Endothelial cell of umbilical vein (primary cell): ENCODE data around the gene MXD4. TPM values are rescaled to one million over a fixed set of nuclear protein-coding genes. Genes with fewer than 3 reads are reported as not detected.

ENCODE experiments used
- BruUV-seq: library from RNA; stranded (reverse); fragments of 400-500 nt; replicated peaks from 2 replicates; lab custom pipeline; 2021; lab: Mats Ljungman, UMichigan
- CTCF ChIA-PET: fragments of 300-600, 350-600 bp; sonication (Branson Sonifier 250); formaldehyde crosslinking; loops from one replicate; lab custom pipeline; 2021; ENCODE audit warnings: antibody characterized with exemption, inconsistent platforms; lab: Charles Lee
- POLR2A ChIA-PET: fragments of 300-600, 350-600 bp; sonication (Branson Sonifier 250); formaldehyde crosslinking; loops from one replicate; lab custom pipeline; 2021; ENCODE audit warnings: antibody characterized with exemption, inconsistent platforms; lab: Charles Lee
- DNase-seq: peaks from one replicate; pipeline ENCODE4 v3.0.0-alpha.2; 2011; ENCODE audit warnings: low read depth, low spot score
- FAIRE-seq: peaks from 2 replicates; lab custom pipeline; 2011; peaks lifted over from hg19 to GRCh38; lab: Jason Lieb, UNC
- H2AFZ ChIP-seq: 2 replicates; pipeline ENCODE4 v1.6.0; 2012; ENCODE audit warnings: low read depth, low read length, control low read depth, inconsistent platforms
- H3K27ac ChIP-seq: 2 replicates; pipeline ENCODE4 v1.5.1; 2011; ENCODE audit warnings: low read depth, mild to moderate bottlenecking, control low read depth, low read length, moderate library complexity; ENCODE audit not compliant: insufficient read depth
- H3K27me3 ChIP-seq, 2 experiments: 2 replicates each; pipeline versions ENCODE4 v1.6.0 to v1.6.1; 2011; ENCODE audit warnings: low read length in 2 of 2, mixed read lengths in 1 of 2; ENCODE audit not compliant: control insufficient read depth in 2 of 2, insufficient read depth in 2 of 2
- H3K36me3 ChIP-seq, 2 experiments: 2 replicates in 1 of 2; 3 replicates in 1 of 2; pipeline ENCODE4 v1.5.1; 2011; ENCODE audit warnings: low read length in 2 of 2, mild to moderate bottlenecking in 1 of 2, moderate library complexity in 1 of 2; ENCODE audit not compliant: control insufficient read depth in 2 of 2, insufficient read depth in 2 of 2; ENCODE audit errors: extremely low read depth in 1 of 2
- H3K4me1 ChIP-seq: 3 replicates; pipeline ENCODE4 v1.5.1; 2011; ENCODE audit warnings: mild to moderate bottlenecking, low read length; ENCODE audit not compliant: control insufficient read depth, insufficient read depth; ENCODE audit errors: extremely low read depth
- H3K4me2 ChIP-seq: 2 replicates; pipeline ENCODE4 v1.6.1; 2011; ENCODE audit warnings: low read length, control low read depth, mixed read lengths; ENCODE audit not compliant: insufficient read depth
- H3K4me3 ChIP-seq, 3 experiments: fragments of 200-600 bp in 1 of 3; sonication (generic), shearing (Covaris generic) in 1 of 3; replicated peaks in 1 of 3; 2 replicates each; pipeline ENCODE4 v1.5.1; 2011 to 2016; ENCODE audit warnings: control low read depth in 3 of 3, low read length in 3 of 3, mild to moderate bottlenecking in 2 of 3, inconsistent platforms in 1 of 3, low read depth in 1 of 3, moderate library complexity in 1 of 3; ENCODE audit not compliant: insufficient read depth in 1 of 3
- H3K79me2 ChIP-seq: 2 replicates; pipeline ENCODE4 v1.6.0; 2012; ENCODE audit warnings: low read length, inconsistent platforms; ENCODE audit not compliant: control insufficient read depth, insufficient read depth
- H3K9ac ChIP-seq: replicated peaks from 2 replicates; pipeline ENCODE3; 2011; ENCODE audit warnings: low read length, control low read depth; ENCODE audit not compliant: insufficient read depth; ENCODE audit errors: extremely low read depth
- H3K9me1 ChIP-seq: replicated peaks from 3 replicates; pipeline ENCODE4 v1.6.0; 2011; ENCODE audit warnings: mild to moderate bottlenecking, low read length; ENCODE audit not compliant: control insufficient read depth, insufficient read depth; ENCODE audit errors: extremely low read depth
- H3K9me3 ChIP-seq: replicated peaks from 2 replicates; pipeline ENCODE4 v1.5.1; 2012; ENCODE audit warnings: low read length, inconsistent platforms; ENCODE audit not compliant: control insufficient read depth, insufficient read depth
- H4K20me1 ChIP-seq: replicated peaks from 2 replicates; pipeline ENCODE3; 2011; ENCODE audit warnings: mild to moderate bottlenecking, low read length; ENCODE audit not compliant: control insufficient read depth, insufficient read depth; ENCODE audit errors: extremely low read depth
- CTCF ChIP-seq, 2 donors: IDR thresholded peaks; 1 replicate in 1 of 2; 2 replicates in 1 of 2; pipeline ENCODE4 v1.5.1; 2011; ENCODE audit warnings: low read length in 2 of 2, mild to moderate bottlenecking in 2 of 2, moderate library complexity in 2 of 2, control low read depth in 1 of 2, inconsistent platforms in 1 of 2, low read depth in 1 of 2; ENCODE audit not compliant: insufficient read depth in 1 of 2; ENCODE audit errors: extremely low read depth in 1 of 2
- EZH2 ChIP-seq: IDR thresholded peaks from 2 replicates; pipeline ENCODE4 v1.6.1; 2012; ENCODE audit warnings: borderline replicate concordance, low read depth, mild to moderate bottlenecking, moderate library complexity, low read length, inconsistent platforms; ENCODE audit not compliant: severe bottlenecking
- FOS ChIP-seq: IDR thresholded peaks from 2 replicates; pipeline ENCODE4 v1.6.1; 2011; ENCODE audit warnings: mild to moderate bottlenecking, low read length, moderate library complexity, borderline replicate concordance; ENCODE audit not compliant: insufficient read depth
- GATA2 ChIP-seq: IDR thresholded peaks from 2 replicates; pipeline ENCODE4 v1.7.0; 2011; ENCODE audit warnings: low read depth, mild to moderate bottlenecking, moderate library complexity, mixed read lengths, low read length; ENCODE audit not compliant: insufficient read length, insufficient read depth
- JUN ChIP-seq: IDR thresholded peaks from 2 replicates; pipeline ENCODE4 v1.6.1; 2011; ENCODE audit warnings: borderline replicate concordance, low read depth; ENCODE audit not compliant: insufficient read length, insufficient read depth
- MYC ChIP-seq: IDR thresholded peaks from one replicate; pipeline ENCODE4 v1.6.1; 2011; ENCODE audit warnings: mild to moderate bottlenecking, low read depth, low read length
- POLR2A ChIP-seq: IDR thresholded peaks from 2 replicates; pipeline ENCODE4 v1.6.1; 2012; ENCODE audit warnings: low read depth, mild to moderate bottlenecking, control low read depth, low read length
- POLR2AphosphoS5 ChIP-seq: IDR thresholded peaks from 2 replicates; pipeline ENCODE4 v1.6.1; 2012; ENCODE audit warnings: low read depth, mild to moderate bottlenecking, control low read depth, low read length, moderate library complexity; ENCODE audit not compliant: insufficient read depth
- dilution Hi-C: fragments of 300-500 bp; cut with MboI; formaldehyde crosslinking; loops from one replicate; pipeline ENCODE4 v1.15.0; 2019; ENCODE audit warnings: low sequenced_read_pairs; ENCODE audit not compliant: extremely low pct_ligation_motif_present
- intact Hi-C: fragments of 100-400 bp; cut with micrococcal nuclease; formaldehyde crosslinking; loops from one replicate; pipeline ENCODE4 v1.10.0; 2022
- polyA plus RNA-seq, 4 experiments: library from polyadenylated mRNA; depleted of rRNA in 3 of 4; stranded (reverse) in 3 of 4; unstranded in 1 of 4; fragments of >200 nt; gene quantifications; 2 replicates each; pipeline versions ENCODE4 v1.2.1 to v1.2.3, GENCODE V29; 2011 to 2012; ENCODE audit warnings: missing spikeins in 1 of 4
- total RNA-seq: library from RNA; stranded (reverse); gene quantifications from 2 replicates; pipeline ENCODE4 v1.2.3, GENCODE V29; 2021
- TF ChIP-seq, protein P1 (sequence below): IDR thresholded peaks from 2 replicates; pipeline ENCODE4 v1.6.1; 2011; ENCODE audit not compliant: insufficient read depth, insufficient read length

The MXD4 gene
- total and polyA plus RNA-seq, 2 donors (not counting 3 experiments of a cell fraction or from before 2014, with no cell fraction given), result 62.7 to 74.1 TPM

- no TSS peak for BruUV-seq
- H3K9me1 ChIP-seq, result no peaks in the 10 kb centered on the region
- no peak overlapping the region for H3K4me2 ChIP-seq
- POLR2A ChIA-PET, result no interaction called here
- DNase-seq (no peak), FAIRE-seq (no peak)
- CTCF ChIA-PET, result interaction anchor here (1.3 kb wide), 2 partner anchors 9 to 182 kb away, joined by 3 read pairs; no protein-coding TSS in a partner anchor
- dilution Hi-C loops, result no loop called here
- no peak overlapping the region for H3K27ac ChIP-seq
- no peak overlapping the region for H3K4me3 ChIP-seq
- H3K9ac ChIP-seq, result no peak overlapping the region
- peaks cover 10% of the 10 kb centered on the region for H3K4me1 ChIP-seq
- no peaks in the 10 kb centered on the region for H3K27me3 ChIP-seq
- no peaks in the 10 kb centered on the region for H3K36me3 ChIP-seq
- no peaks in the 10 kb centered on the region for H4K20me1 ChIP-seq
- H3K9me3 ChIP-seq, result no peaks in the 10 kb centered on the region
- H2AFZ ChIP-seq, result no peak overlapping the region
- H3K79me2 ChIP-seq, result no peaks in the 10 kb centered on the region
- TF ChIP-seq POLR2A (no peak), CTCF (IDR thresholded peaks at IDR 0.05; ENCODE audit: extremely low read depth in 1 of 2, insufficient read depth in 1 of 2, low read depth in 1 of 2, low read length in 2 of 2) (peak in 1 of 2 donors; percentile 9)
- intact Hi-C loops, result loop anchor here (1.0 kb wide), 1 partner anchor 161 kb away; no protein-coding TSS in a partner anchor
Observed at GRCh38 chr4:2280531-2281300, 18.8 kb upstream of the MXD4 start.

DNA sequence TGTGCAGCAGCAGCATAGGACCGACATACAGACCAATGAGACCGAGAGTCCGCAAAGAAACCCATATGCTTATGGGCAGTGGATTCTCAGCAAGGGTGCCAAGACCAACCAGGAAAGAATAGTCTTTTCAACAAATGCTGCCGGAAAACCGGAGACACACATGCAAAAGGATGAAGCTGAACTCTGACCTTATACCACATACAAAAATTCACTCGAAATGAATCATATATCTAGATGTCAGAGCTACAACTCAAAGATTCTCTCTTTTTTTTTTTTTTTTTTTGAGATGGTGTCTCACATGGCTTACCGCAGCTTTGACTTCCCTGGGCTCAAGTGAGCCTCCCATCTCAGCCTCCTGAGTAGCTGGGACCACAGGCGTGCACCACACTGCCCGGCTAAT is 16.0 kb upstream of the MXD4 start:
- no TSS peak for BruUV-seq
- Histone ChIP-seq H4K20me1 (no peaks in the 10 kb centered on the region), H3K27ac (no peak overlapping the region), H3K9ac (no peak overlapping the region), H3K4me1 (no peaks in the 10 kb centered on the region), H3K79me2 (no peaks in the 10 kb centered on the region), H2AFZ (no peak overlapping the region), H3K4me3 (no peak overlapping the region), H3K4me2 (no peak overlapping the region), H3K36me3 (no peaks in the 10 kb centered on the region), H3K9me1 (no peaks in the 10 kb centered on the region), H3K9me3 (no peaks in the 10 kb centered on the region), H3K27me3 (no peaks in the 10 kb centered on the region)
- FAIRE-seq (no peak), DNase-seq (no peak)
- dilution Hi-C loops (no loop called here), intact Hi-C loops (no loop called here)
- CTCF ChIA-PET, result no interaction called here
- POLR2A ChIA-PET, result interaction anchor here (0.6 kb wide), 1 partner anchor 16 kb away, joined by 4 read pairs; no protein-coding TSS in a partner anchor
- TF ChIP-seq CTCF (IDR thresholded peaks at IDR 0.05; ENCODE audit: extremely low read depth in 1 of 2, insufficient read depth in 1 of 2, low read depth in 1 of 2, low read length in 2 of 2) (no peak), MYC (no peak), GATA2 (no peak), JUN (no peak), EZH2 (no peak), FOS (no peak), POLR2A (no peak), POLR2AphosphoS5 (no peak)
- TF ChIP-seq, protein P1, sequence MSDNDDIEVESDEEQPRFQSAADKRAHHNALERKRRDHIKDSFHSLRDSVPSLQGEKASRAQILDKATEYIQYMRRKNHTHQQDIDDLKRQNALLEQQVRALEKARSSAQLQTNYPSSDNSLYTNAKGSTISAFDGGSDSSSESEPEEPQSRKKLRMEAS, result no peak
